NCI-H146 (cell line): ENCODE data around the gene HDAC4.

Experiments used
- DNase-seq: peaks from one replicate; lab custom pipeline; 2025; lab: John Stamatoyannopoulos, UW

Gene HDAC4

DNA sequence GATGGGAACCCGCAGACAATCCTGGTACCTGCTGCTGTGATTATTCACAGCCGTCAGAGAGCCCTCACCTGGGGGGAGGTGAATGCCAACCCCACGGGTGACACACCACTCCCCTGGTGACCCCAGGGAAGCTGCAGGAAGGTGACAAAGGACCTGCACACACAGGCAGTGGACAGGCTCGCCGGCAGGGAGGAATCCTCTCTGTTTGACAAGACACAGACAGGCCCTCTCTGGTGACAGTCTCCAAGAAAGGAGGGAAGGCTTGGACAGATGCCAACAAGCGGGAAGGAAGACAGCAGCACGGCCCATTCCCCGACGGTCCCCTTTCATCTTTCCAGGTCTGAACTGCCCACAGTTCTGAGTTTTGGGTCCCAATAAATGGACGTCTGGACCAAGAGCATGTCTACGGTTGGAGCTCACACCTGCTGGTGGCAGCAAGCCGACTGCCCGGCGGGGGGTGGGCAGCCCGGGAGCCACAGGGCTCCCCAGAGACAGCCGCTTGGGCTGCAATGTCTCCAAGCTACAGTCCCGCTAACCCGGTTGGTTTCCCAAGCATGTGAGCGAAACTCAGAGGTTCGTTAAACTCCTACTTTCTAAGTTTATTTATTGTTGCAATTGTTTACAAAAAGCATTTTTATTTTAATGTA, 31.8 kb downstream of the HDAC4 start:
- no peak for DNase-seq

DNA sequence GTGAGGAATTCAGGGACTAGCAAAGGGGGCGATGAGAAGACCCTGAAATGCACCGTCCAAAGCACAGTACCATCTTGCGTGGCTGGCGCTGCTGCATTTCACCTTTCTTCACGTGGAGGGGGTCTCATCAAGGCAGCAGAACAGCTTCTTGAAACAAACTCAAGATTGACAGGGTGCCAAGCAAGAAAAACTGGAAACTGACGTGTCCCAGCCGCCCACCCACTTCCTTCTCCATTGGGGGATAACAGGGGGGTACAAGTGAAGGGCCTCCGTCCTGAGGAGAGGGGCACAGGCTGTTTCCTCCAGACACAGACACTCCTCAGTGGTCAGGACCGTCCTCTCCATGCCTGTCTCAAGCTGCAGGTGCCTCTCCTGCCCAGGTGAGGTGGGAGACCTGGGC, 32.5 kb downstream of the HDAC4 start:
- no peak for DNase-seq

DNA sequence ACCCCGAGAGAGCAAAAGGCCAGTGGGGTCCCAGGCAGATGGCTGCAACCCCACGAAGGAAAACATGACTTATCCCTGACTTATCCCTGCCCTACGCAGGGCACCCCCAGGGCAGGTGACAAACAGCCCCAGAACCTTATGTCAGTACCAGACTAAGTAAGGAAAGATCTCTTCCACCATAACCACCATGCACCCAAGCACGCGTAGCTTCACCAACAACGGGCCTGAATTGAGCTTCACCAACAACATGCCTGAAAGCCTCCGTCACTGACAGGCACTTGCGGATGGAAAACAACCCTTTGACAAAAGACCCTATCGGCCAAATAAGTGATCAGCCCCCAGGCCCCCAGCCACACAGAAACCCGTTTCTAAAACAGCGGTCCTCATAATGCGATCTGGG, 34.1 kb downstream of the HDAC4 start:
- DNase-seq, result no peak

DNA sequence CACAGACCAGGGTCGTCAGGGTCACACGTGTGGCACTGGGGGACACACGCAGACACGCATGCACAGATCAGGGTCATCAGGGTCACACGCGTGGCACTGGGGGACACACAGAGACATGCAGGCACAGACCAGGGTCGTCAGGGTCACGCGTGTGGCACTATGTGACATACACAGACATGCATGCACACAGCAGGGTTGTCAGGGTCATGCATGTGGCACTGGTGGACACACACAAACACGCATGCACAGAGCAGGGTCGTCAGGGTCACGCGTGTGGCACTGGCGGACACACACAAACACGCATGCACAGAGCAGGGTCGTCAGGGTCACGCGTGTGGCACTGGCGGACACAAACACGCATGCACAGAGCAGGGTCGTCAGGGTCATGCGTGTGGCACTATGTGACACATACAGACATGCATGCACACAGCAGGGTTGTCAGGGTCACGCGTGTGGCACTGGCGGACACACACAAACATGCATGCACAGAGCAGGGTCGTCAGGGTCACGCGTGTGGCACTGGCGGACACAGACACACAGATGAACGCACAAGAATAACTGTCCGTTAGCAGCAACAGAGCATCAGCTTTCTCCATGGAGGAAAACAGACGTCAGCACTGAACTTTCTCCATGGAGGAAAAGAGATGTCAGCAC, 34.9 kb downstream of the HDAC4 start:
- no peak for DNase-seq

DNA sequence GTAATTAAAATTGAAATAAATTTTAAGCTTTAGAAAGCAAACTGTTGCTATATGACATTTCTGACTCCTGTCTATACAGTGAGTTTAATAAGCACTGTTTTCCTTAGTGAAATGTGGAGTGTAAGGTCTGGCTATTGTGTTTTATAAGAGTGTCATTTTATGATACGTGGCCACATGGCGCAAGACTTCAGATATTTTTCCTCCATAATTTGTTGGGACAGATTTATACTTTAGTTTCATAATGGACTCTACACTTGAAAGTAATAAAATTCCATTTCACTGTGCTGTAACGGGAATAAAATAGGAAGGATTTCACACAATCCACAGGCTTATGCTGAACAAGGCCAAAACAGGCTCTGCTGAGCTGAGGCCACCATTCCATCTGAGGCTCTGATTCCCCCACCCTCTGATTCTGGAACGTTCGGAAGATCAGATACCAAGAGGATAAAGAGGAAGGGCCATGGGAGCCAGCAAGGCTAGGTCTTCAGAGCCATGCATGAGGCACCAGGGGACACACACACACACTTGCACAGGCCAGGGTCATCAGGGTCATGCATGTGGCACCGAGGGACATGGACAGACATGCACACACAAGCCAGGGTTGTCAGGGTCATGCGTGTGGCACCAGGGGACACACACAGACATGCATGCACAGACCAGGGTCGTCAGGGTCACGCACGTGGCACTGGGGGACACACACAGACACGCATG, 35.6 kb downstream of the HDAC4 start:
- DNase-seq, result no peak

DNA sequence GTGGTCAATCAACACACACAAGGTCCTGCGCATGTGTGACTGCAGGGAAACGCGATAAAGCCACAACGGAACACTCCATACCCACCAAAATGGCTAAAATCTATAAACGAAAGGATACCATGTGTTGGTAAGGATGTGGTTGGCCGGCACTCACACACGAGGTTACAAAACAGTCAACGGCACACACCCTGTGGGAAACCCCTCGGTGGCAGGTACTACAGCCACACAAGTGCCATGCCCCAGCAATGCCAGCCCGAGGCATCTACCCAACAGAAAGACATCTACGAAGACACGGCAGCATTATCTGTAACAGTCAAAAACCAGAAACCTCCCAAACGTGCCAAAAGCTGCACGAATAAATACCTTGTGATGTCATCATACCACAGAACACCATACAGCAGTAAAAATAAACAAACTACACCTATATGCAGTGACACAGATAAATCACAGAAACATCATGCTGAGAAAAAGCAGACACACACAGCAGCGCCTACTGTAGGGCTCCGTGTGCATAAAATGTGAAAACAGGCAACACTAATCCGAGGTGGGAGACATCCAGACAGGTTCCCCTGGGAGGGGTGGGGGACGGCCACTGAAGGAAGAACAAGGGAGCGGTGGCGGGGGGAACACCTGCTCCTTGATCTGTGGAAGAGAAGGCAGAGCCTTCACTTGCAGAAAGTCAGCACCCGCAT, 36.7 kb downstream of the HDAC4 start:
- DNase-seq, result no peak

DNA sequence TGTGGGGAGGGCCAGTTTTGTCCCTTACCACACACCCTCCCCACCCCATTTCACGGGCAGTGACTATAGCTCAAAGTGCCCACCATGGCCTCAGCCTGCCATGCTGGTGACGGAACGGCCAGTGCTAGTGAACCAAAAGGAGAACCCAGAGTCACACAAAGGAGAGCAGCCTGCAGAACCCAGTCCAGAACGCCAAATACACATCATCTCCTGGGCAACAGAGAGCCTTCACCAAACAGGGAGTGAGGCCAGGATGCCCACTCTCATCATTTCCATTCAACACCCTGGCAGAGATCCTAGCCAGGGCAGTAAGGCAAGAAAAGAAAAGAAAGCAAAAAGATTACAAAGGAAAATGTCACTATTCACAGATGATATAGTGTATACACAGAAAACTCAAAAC, 38.3 kb downstream of the HDAC4 start:
- DNase-seq, result no peak

DNA sequence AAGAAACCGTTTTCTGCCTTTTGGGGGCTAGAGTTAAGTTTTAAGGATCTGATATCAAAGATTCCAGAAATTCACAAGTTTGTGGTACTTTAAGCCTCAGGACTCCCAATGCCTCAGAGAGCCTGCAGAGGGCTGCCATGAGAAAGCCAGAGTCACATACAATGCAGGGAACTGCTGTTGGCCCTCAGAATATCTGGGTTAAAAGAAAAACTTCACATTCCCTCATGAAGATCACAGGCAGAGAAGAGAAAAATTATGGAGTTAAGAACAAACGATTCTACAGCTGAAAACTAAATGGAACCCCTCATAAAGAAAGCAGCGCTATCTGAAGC, 39.5 kb downstream of the HDAC4 start:
- DNase-seq, result no peak

DNA sequence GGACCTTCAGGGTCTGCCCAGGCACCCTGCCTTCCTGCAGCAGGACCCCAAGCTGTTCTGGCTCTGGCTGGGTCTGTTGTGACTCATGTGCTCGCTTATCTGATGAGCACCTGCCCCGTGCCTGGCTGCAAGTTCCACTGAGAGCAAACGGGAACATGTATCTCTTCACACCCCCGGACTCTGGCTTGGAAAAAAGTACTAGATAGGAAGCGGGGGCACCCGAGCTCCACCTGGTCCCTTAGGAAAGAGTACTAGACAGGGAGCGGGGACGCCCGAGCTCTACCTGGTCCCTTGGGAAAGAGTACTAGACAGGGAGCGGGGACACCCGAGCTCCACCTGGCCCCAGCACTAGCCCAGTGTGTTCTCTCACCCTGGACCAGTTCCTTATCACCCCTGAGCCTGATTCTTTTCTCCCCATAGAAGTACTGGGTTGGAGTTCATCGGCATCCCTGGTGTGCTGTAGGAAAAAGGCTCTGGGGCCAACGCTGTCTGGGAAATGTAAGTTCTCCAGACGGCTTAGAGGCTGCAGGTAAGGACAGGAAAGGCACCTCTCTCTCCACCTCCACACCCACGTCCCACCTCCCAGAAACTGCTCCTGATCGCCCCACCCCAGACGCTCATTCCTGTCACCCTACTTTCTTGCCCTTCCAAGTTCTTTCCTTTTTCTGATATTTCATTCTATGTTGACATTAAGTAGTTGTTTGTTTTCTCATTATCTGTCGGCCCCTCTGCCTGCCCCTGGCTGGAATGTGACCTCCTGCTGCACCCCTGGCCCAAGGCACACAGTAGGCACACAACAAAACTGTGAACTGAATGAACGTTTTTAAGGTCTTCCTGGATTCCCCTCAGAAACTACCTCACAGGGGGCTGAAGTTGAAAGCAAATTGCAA, 40.2 kb downstream of the HDAC4 start:
- DNase-seq, result no peak

DNA sequence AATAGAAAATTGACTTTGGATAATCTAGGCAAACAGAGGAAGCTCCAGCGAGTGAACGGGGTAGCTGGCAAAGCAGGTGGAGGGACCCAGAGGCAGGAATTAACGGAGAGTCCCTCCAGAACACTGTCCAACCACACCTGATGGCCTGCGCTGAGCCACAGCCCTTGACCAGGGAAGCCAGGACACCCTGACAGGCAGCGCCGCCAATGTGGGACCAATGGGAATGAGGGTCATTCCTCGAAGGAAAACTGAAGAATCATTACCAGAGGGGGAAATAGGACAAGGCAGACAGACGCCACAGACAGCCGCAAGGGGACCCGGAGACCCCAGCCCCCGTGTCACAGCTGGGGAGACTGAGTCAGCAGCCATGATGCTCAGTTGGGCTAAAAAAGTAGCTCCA, 40.8 kb downstream of the HDAC4 start:
- no peak for DNase-seq

DNA sequence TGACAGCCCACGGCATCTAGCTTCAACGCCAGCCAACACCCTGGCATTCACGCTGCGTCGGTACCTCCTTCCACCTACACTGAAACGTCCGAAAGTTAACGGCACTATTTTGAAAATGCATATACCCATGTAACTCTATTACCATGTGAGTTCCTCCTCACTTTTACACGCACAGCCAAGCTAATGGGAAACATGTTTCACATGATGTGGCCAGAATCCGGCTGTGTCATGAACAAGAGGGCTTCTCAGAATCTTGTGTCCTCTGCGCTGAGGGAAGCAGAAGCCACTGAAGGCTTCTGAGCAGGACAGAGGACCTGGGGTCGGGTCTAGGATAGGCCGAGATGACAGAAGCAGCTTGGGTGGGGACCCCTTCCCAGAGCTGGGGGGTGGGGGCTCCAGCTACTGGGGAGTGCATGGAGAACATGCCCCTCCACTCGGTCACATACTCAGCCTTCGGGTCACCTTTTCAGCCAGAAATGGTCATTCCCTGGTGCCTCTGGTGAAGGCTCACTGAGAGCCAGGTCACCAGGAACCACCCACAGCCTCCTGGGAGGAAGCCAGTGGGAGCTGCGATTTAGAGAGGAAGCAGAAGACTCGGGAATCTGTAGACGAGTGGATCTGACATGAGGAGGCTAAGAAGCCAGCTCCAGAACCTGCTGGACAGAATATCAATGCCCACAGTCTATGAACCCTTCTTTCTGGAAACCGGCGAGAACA, 41.5 kb downstream of the HDAC4 start:
- no peak for DNase-seq

DNA sequence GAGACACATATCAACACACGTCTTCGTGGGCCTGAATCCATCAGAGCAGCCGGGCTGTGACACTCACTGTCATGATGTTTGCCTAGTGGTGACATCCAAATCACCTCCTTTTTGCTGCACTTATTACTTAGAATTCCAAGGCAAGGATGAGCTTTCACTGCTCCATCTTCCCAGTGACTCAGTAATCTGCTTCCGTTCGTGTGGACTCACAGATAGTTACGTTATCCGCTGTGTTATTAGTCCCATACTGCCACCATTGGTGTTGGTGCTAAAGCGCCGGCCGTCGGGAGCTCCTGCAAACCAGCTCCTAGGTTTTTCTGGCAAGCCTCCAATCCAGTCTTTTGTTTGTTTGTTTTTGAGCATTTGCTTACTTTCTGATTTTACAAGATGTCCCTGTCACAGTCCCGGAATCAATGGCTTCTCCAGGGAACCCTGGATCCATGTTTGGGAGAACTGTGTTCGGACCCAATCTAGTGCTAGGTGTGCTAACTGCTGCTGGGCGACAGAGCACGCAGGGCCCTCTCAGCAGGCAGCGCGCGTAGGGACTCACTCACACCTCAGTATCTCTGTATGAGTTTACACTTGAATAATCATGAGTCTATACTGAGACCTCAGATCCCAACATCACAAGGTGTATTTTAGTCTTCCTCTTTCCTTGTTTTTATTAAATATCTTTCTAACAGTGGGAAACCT, 42.6 kb downstream of the HDAC4 start:
- DNase-seq, result no peak

DNA sequence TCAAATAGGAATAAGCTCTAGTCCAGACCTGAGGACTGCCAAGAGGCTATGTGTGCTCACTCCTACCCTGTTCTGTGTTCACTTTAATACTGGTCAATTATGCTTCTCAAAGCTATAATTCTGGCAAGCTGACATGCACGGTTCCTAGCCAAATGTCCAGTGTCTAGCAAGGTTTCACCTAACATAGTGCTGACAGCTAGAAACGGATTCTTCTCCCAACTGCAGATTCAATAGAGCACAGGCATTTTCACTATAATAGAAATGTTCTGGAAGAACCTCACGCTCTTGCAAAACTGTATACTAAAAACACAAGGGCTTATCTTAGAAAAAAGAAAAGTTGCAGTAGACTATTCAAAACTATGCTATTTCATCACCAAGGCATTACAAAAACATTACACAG, 45.1 kb downstream of the HDAC4 start:
- no peak for DNase-seq

DNA sequence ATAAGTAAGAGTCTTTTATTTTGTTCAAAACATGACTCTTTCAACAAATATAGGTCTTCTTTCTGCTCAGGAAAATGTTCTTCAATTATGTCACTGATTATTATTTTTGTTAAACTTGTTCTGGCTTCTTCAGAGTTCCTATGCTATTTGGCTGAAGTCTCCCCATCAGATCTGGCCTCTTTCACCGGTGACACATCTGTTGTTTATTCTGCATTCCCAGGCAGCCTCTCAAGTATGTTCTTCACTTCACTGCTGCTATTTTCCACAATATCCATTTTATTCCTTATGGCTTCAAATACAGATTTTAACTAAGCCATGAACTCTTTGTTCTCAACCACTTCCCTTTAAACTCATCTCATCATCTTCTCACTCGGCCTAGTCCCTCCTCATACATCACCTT, 45.7 kb downstream of the HDAC4 start:
- no peak for DNase-seq

DNA sequence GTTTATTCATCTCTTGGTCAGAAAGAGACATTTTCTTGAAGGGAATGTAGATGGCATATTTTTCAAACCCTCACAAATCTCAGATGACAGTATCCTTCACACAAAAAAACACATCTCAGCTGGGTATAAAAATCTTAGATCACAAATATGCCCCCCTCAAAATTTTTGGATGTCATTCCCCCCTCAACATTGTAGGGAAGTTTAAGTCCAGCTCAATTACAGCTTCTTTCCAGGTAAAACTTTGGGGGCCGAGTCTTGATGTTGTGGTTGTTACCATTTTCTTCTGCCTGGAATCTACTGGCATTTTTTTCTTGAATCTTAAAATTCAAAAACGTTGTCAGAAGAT, 46.1 kb downstream of the HDAC4 start:
- no peak for DNase-seq

DNA sequence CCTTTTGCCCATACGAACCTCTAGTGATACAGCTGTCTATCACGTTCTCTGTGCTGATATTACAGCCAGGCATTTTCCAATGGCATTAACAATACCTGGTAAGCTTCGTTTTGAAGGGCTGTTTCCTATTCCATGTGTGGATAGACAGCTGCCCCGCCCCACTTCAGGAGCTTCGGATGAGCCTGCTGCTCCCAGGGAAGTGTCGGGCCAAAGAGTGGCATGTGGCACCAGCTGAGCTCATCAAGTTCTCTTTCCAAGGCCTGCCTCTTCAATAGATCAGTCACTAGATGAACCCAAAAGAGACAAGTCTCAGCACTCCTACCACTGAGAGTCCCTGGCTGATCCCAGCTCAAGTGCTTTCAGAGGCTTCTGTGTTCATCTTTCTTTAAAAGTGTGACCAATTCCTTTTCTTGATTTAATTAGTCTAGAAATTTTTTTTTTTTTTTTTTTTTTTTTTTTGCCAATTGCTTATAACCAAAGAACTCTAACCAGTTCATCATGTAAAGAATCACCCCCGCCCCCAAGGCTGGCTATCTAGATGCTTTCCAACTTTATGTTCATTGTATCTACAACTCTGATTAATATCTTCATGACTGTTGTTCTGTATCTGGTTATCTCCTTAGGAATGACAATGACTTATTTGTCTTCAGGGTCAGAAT, 46.6 kb downstream of the HDAC4 start:
- no peak for DNase-seq

DNA sequence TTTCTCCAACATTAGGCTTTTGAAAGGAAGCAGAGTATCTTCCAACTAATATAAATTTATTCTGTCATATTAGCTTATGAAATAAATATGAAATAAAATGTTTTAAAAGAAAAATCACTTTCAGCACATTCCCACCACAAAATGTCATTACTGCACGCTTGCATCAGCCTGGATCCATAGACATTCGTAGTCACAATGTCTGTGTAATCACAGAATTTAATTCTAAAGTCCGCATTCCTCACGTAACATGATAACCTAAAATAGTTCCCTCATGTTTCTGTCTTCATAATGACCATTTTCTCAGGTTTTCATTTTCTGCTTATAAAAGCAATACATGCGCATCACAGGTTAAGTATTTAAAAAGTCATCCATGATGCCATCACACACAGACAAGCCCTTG, 47.1 kb downstream of the HDAC4 start:
- DNase-seq, result no peak

DNA sequence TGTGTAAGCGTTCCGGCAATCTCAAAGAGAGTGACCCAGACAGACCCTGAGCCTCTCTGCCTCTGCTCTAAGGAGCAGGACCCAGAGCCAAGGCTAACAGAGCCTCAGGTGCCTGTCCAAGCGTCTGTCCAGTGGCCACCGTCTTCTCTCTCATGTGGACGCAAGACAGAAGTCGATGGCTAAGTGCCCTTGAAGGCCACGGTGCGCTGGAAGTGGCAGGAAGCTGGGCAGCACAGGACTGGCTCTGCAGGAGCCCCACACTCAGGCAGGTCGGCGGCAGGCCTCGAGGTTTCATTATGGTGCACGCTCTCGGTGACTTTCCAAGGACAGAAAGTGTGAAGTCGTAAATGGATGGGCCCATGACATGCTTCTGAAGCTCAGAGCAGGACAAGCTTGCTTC, 49.1 kb downstream of the HDAC4 start:
- DNase-seq, result no peak

DNA sequence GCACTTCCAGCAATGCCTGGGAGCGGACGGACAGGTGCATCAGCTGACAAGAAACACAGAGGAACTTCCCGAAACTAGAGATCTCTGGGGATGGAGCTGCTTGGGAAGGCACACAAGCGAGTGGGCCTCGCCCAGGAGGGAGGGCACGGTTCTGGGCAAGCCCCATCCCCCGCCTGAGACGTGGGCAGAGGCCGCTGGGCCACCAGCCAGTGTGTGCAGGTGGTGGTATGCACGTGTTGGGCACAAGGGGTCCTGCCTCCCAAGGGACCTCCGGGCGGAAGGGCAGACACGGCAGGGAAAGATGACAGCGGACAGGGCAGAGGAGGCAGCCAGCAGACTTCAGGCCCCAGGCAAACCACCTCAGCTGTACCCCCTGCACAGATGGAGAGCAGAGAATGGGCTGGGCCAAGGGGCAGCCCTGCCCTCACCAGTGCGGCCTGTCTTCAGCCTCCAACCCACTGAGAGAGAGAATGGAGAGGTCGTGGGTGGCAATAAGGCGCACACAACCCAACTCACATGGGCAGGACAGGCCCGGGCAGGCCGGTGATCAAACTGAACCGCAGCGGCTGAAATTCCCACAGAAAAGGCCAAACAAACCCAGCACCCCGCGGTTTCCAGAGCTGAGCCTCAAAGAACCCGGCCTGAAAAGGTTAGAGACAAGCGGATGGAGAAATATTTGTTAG, 51.2 kb downstream of the HDAC4 start:
- DNase-seq, result no peak
